Ishikawa (cell line): Measurements from ENCODE around the gene PTPA.

Source experiments
- CEBPB ChIP-seq: IDR thresholded peaks from 2 replicates; pipeline ENCODE4 v1.6.1; 2012
- CREB1 ChIP-seq: IDR thresholded peaks from 2 replicates; pipeline ENCODE4 v1.6.1; 2012; ENCODE audit warnings: low read depth
- EGR1 ChIP-seq: IDR thresholded peaks from 2 replicates; pipeline ENCODE4 v1.6.1; 2012
- EP300 ChIP-seq: IDR thresholded peaks from 2 replicates; pipeline ENCODE4 v1.6.1; 2012; ENCODE audit warnings: borderline replicate concordance
- FOXM1 ChIP-seq: IDR thresholded peaks from 2 replicates; pipeline ENCODE4 v1.6.1; 2012; ENCODE audit warnings: low read depth, borderline replicate concordance
- NFIC ChIP-seq: IDR thresholded peaks from 2 replicates; pipeline ENCODE4 v1.6.1; 2012
- RAD21 ChIP-seq: IDR thresholded peaks from 2 replicates; pipeline ENCODE4 v1.6.1; 2012; ENCODE audit warnings: low read depth
- TAF1 ChIP-seq: IDR thresholded peaks from 2 replicates; pipeline ENCODE4 v1.6.1; 2012; ENCODE audit warnings: low read depth, mild to moderate bottlenecking
- TCF12 ChIP-seq: IDR thresholded peaks from 2 replicates; pipeline ENCODE4 v1.6.1; 2012; ENCODE audit warnings: low read depth
- TEAD4 ChIP-seq: IDR thresholded peaks from 2 replicates; pipeline ENCODE4 v1.6.1; 2012
- YY1 ChIP-seq: IDR thresholded peaks from 2 replicates; pipeline ENCODE4 v1.6.1; 2012; ENCODE audit warnings: low read depth
- ZBTB7A ChIP-seq: IDR thresholded peaks from 2 replicates; pipeline ENCODE4 v1.6.1; 2012; ENCODE audit warnings: low read depth
- TF ChIP-seq, protein P1 (sequence below): IDR thresholded peaks from 2 replicates; pipeline ENCODE4 v1.6.1; 2012
- TF ChIP-seq, protein P2 (sequence below): IDR thresholded peaks from 2 replicates; pipeline ENCODE4 v1.6.1; 2012
- TF ChIP-seq, protein P3 (sequence below): IDR thresholded peaks from 2 replicates; pipeline ENCODE4 v1.6.1; 2012; ENCODE audit warnings: low read depth, mild to moderate bottlenecking

Gene PTPA

DNA sequence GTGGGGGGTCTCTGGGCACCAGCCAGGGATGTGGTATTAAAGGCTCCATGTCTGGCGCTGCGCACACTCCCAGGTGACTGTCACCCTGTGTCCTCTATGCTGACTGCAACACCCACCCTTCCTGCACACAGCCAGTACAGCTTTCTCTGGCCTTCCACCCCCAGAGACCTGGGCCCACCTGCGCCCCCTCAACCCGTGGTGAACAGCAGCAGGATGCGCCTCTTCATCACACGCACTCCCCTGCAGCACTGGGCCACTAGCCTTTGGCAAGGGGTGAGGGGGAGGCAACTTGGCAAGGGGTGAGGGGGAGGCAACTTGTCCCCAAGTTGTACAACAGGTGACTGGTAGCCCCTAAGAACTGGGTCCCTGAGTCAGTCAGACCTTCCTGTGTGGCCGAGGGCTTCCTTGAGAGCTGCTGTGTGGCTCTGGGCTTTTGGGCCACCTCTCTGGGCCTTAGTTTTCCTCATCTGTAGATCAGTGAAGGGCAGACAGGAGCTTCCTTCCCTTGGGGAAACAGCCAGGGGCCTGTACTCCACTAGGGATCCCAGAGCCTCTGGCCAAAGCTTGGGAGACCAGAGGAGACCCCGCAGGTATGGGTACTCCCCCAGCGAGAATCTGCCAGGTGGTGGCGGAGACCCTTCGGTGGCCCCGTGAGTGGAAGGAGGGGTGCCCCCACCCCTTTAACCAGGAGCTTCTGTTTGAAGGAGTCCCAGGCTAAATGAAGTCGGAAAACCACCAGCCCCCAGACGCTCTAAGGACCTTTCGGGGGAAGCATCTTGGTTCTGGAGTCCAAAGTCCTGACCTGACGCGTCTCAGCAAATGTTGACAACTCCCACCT lies 5.1 kb upstream of the PTPA start:
- TF ChIP-seq, protein P1, sequence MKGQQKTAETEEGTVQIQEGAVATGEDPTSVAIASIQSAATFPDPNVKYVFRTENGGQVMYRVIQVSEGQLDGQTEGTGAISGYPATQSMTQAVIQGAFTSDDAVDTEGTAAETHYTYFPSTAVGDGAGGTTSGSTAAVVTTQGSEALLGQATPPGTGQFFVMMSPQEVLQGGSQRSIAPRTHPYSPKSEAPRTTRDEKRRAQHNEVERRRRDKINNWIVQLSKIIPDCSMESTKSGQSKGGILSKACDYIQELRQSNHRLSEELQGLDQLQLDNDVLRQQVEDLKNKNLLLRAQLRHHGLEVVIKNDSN, result no peak
- no peak for TF ChIP-seq NFIC
- no peak for TF ChIP-seq TAF1
- no peak for TF ChIP-seq CEBPB
- TF ChIP-seq YY1, result no peak
- TF ChIP-seq EGR1, result no peak
- no peak for TF ChIP-seq TCF12
- TF ChIP-seq, protein P2, sequence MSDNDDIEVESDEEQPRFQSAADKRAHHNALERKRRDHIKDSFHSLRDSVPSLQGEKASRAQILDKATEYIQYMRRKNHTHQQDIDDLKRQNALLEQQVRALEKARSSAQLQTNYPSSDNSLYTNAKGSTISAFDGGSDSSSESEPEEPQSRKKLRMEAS, result no peak
- TF ChIP-seq ZBTB7A, result no peak

DNA sequence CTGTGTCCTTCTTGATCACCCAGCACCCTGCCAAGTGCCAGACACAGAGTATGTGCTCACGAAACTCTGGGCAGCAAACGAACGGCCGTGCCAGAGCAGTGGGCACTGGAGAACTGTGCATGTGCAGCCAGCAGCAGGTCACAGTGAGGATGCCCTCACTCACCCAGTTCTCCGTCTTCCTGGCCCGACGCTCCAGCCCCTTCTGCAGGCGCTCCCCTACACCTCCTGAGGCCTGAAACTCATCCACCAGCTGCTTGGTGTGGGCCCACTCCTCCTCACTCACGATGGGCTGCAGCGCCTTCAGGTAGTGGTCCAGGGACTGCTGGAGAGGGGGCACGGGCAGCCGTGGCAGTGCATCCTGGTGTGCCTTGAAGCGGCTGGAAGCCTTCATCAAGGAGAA lies 3.6 kb upstream of the PTPA start:
- TF ChIP-seq CEBPB (no peak), YY1 (no peak), TEAD4 (no peak), CREB1 (no peak), RAD21 (no peak), EP300 (no peak), NFIC (no peak), TCF12 (no peak), FOXM1 (no peak), TAF1 (no peak), EGR1 (no peak), ZBTB7A (no peak)
- TF ChIP-seq, protein P3, sequence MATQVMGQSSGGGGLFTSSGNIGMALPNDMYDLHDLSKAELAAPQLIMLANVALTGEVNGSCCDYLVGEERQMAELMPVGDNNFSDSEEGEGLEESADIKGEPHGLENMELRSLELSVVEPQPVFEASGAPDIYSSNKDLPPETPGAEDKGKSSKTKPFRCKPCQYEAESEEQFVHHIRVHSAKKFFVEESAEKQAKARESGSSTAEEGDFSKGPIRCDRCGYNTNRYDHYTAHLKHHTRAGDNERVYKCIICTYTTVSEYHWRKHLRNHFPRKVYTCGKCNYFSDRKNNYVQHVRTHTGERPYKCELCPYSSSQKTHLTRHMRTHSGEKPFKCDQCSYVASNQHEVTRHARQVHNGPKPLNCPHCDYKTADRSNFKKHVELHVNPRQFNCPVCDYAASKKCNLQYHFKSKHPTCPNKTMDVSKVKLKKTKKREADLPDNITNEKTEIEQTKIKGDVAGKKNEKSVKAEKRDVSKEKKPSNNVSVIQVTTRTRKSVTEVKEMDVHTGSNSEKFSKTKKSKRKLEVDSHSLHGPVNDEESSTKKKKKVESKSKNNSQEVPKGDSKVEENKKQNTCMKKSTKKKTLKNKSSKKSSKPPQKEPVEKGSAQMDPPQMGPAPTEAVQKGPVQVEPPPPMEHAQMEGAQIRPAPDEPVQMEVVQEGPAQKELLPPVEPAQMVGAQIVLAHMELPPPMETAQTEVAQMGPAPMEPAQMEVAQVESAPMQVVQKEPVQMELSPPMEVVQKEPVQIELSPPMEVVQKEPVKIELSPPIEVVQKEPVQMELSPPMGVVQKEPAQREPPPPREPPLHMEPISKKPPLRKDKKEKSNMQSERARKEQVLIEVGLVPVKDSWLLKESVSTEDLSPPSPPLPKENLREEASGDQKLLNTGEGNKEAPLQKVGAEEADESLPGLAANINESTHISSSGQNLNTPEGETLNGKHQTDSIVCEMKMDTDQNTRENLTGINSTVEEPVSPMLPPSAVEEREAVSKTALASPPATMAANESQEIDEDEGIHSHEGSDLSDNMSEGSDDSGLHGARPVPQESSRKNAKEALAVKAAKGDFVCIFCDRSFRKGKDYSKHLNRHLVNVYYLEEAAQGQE, result no peak
- TF ChIP-seq, protein P2, result no peak
- TF ChIP-seq, protein P1, result no peak

DNA sequence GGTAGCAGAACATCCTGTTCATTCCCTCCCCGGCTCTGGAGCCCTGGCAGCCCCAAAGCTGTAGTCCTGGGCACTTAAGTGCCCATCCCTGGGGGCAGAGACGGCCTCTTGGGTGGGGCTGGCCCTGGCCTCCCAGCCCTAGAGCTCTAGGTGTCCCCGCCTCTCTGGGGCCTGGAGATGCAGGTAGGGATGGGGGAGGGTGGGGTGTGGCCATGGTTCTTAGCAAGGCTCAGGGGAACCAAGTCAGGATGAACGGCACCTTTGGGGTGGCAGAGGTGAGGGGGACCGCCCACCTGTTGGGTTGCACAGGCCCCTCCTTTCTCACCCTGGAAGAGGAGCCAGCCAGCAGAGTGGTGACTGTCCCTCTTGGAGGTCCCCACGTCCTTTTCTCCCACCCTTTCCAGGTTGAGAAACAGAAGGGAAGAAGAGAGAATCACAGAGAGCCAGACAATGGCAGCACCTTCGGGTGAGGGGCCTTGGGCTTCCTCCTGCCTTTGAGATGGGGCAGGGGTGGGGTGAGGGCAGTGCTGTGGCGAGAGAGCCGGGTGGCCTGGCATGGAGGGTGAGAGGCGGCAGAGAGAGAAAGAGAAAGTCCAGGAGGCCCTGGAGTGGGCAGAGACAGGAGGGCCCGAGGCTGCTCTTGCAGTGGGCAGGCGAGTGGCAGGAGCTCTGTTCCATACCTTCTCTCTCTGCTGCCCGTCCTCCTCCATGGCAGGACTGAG lies 3.0 kb upstream of the PTPA start:
- TF ChIP-seq, protein P1, result no peak

DNA sequence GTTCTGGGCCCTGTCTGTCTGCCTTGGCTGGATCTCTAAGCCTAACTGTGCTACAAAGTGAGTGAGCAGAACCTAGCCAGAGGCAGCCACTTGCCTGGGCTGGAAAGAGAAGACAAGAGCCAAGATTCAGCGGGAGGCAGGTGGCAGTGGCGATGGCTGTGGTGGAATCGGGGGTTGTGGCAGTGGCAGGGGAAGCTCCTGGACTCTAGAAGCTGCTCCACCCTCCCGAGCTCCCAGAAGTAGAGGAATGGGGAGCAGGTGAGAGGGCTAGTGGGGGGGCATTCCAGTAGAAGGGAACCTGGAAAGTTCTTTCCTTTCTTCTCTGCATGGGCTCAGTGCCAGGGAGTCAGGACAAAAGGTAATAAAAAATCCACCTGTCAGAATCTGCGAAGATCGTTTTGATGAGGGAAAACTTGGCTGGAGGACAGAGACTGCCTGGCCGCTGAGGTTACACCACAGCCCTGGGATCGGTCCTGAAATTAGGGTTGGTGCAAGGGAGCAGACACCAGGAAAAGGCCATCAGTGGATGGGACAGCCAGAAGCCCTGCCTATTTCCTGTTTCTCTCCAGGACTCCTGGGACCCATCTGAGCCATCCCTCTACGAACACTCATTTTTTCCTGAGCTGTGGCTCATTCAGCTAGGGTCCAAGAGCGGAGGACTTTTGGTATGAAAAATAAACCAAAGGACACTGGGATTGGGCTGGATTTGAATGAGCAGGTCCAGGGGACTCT lies 2.2 kb upstream of the PTPA start:
- TF ChIP-seq TCF12 (0 out of 2 replicates have a peak, but pooled peaks have one; percentile 19), CREB1 (no peak), NFIC (peak; percentile 89)

DNA sequence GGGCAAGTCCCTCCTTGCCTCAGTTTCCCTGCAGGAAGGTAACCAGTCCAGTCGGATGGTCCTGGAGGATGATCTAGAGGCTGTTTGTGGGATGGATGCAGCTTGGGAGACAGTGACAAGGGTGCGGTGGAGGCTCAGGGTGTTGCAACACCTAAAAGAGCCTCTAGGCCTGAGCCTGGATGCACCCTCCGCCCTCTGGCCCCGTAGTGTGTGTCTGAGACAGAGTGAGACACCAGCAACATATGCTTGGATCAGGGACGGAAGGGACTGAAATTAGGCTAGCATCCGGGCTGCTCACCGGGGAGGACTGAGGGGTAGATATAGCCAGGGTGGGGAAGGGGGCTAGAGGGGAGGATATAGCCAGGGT lies 1.7 kb upstream of the PTPA start:
- TF ChIP-seq NFIC, result no peak
- TF ChIP-seq CEBPB, result no peak

DNA sequence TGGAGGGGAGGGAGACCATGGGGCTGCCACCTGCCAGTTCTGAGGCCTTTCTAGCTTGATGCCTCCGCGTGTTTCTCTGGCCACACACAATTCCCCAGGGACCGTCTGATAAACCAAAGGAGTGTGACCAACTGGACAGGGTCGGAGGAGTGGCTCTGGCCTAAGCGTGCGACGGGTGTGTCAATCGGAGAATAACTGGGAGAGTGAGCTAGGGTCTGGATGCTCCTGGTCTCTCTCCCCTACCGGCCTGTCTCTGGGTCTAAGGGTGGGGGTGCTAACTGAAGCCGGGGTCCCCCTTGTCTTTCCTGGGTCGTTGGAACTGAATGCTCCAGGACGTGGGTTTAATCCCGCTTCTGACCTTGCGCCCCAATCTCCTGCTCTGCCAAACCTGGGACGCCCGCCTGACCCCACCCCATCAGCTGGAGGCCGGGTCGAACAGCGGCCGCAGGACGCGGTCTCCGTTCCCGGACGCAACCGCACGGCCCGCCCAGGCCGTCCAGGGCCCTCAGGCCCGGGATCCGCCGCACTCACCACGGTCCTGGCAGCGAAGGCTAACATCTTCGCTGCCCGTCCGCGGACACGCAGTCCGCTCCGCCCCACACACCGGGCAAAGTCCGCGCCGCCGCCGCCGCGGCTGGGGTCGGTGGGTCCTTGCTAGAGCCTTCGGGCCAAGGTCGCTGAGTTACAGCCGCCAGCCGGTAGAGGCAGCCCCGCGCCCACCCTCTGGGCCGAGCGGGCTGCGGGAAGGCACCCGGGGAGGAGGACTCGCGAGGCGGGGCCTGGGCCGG lies 1.1 kb upstream of the PTPA start:
- no peak for TF ChIP-seq CREB1
- peak; percentile 28; the same call in 1 of the 2 replicates for TF ChIP-seq TCF12
- TF ChIP-seq ZBTB7A, result peak; percentile 81; the same call in 1 of the 2 replicates
- TF ChIP-seq NFIC, result no peak
- no peak for TF ChIP-seq TAF1
- no peak for TF ChIP-seq YY1
- TF ChIP-seq, protein P3, result no peak
- TF ChIP-seq FOXM1, result no peak
